HUES6 (cell line): ENCODE data around the gene PEX7.
"Not testable (repeated sequence)": the region's sequence is repeated elsewhere in the genome, so short reads cannot be mapped to it uniquely, and the experiment has no call there.

ENCODE experiments used
- H3K27ac ChIP-seq: 2 replicates; pipeline ENCODE4 v1.7.0; 2013; ENCODE audit warnings: low read depth, mild to moderate bottlenecking, low read length, inconsistent platforms
- H3K27me3 ChIP-seq: 2 replicates; pipeline ENCODE4 v1.6.1; 2013; ENCODE audit warnings: low read length; ENCODE audit not compliant: control insufficient read depth, insufficient read depth
- H3K36me3 ChIP-seq: 2 replicates; pipeline ENCODE4 v1.6.1; 2013; ENCODE audit warnings: low read length; ENCODE audit not compliant: control insufficient read depth, insufficient read depth
- H3K4me1 ChIP-seq: 2 replicates; pipeline ENCODE4 v1.6.1; 2013; ENCODE audit warnings: low read length; ENCODE audit not compliant: control insufficient read depth, insufficient read depth
- H3K4me3 ChIP-seq: 2 replicates; pipeline ENCODE4 v1.5.1; 2013; ENCODE audit warnings: low read depth, low read length
- H3K9ac ChIP-seq: one replicate; pipeline ENCODE4 v1.6.1; 2013; ENCODE audit warnings: mild to moderate bottlenecking, low read length
- H3K9me3 ChIP-seq: 2 replicates; pipeline ENCODE4 v1.6.1; 2013; ENCODE audit warnings: low read depth, low read length; ENCODE audit not compliant: control insufficient read depth, insufficient read depth

Gene PEX7

DNA sequence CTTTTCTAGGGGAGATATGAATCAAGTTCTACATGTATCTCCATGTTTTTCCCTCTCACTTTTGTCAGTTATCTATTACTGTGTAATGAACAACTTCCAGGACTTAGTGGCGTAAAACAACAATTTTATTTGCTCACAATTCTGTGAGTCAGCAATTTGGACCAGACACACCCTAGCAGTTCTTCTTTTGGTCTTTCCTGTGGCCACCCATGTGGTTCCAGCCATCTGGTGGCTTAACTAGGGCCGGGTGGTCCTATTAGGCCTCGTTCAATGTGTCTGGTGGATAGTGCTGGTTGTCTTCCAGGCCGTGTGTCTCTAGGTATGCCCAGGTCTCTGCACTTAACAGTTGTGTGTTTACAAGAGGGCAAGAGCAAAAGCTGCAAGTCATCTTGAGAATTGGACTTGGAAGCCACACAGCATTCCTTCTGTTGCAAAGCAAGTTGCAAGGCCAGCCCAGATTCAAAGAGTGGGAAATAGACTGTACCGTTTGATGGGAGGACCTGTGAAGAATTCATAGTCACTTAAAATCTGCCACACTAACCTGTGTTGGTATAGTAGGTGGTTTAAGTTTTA lies 78.9 kb downstream of the PEX7 start:
- Histone ChIP-seq H3K9me3 (peaks cover 3% of the 10 kb centered on the region; the same call in 1 of the 2 replicates), H3K4me3 (no peak overlapping the region), H3K9ac (no peak overlapping the region), H3K27me3 (no peaks in the 10 kb centered on the region), H3K4me1 (no peaks in the 10 kb centered on the region), H3K36me3 (peaks cover 28% of the 10 kb centered on the region), H3K27ac (no peak overlapping the region)

GRCh38 chr6:136904477-136904876 lies 82.1 kb downstream of the PEX7 start:
- H3K9ac ChIP-seq, H3K4me1 ChIP-seq, H3K4me3 ChIP-seq, H3K9me3 ChIP-seq, H3K27me3 ChIP-seq, H3K27ac ChIP-seq: not testable (repeated sequence)
- peaks cover 23% of the 10 kb centered on the region for H3K36me3 ChIP-seq

DNA sequence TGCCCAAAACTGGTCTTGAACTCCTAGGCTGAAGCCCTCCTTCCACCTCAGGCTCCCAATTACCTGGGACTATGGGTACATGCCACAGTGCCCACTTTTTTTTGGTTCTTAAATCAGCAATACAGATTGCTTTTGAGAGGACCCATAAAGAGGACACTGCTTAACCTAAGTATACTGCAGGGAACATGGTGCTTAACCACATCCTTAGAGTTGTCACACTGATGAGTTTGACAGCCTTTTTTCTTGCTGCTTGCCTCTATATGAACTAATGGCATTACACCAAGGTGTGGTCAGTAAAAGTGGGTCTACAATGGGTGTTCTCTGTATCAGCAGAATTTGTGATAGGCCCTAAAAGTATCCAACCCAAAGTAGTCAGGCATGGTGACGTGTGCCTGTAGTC lies 92.6 kb downstream of the PEX7 start:
- Histone ChIP-seq H3K27me3 (peaks cover 12% of the 10 kb centered on the region), H3K27ac (no peak overlapping the region), H3K4me1 (0 out of 2 replicates have a peak, but pooled peaks cover 5% of the 10 kb centered on the region), H3K9me3 (no peaks in the 10 kb centered on the region), H3K9ac (no peak overlapping the region), H3K4me3 (no peak overlapping the region), H3K36me3 (no peaks in the 10 kb centered on the region)

DNA sequence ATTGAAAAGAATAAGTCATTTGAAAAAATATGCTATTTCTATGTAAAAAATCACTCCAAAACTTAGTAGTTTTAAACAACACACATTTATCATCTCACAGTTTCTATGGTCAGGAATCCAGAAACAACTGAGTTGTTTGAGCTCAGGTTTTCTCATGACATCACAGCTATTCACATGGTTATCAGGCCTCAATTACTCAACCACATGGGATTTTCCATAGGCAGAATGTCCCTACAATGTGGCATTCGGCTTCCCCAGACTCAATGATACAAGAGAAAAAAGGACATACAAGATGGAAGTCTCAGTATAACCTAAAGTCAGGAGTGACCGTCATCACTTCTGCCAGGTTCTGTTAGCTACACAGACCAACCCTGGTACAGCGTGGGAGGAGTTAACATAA lies 96.3 kb downstream of the PEX7 start:
- no peak overlapping the region for H3K4me3 ChIP-seq
- no peak overlapping the region for H3K9ac ChIP-seq
- H3K36me3 ChIP-seq, result no peaks in the 10 kb centered on the region
- H3K4me1 ChIP-seq, result peaks cover 16% of the 10 kb centered on the region; the same call in 1 of the 2 replicates
- peaks cover 49% of the 10 kb centered on the region for H3K27me3 ChIP-seq
- H3K27ac ChIP-seq, result no peak overlapping the region
- H3K9me3 ChIP-seq, result no peaks in the 10 kb centered on the region

DNA sequence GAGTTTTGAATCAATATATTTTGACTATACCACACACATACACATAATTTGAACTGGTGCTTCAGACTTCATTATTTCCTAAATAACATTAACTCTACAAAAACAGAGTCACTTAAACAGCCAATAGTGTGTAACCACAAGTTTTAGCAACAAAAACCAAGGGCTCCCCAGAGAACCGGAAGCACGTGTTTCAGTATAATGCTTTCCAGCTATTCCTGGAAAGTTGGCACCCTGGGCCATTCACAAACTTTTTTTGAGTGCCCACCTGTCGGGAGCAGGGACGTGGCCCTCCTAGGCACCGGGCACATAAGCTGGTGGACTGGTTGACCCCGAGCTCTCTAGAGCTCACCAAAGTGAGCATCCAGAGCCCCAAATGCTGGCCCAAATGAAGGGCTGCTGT lies 97.8 kb downstream of the PEX7 start:
- no peaks in the 10 kb centered on the region for H3K36me3 ChIP-seq
- H3K9ac ChIP-seq, result no peak overlapping the region
- H3K27me3 ChIP-seq, result peaks cover 63% of the 10 kb centered on the region
- no peak overlapping the region for H3K27ac ChIP-seq
- peaks cover 16% of the 10 kb centered on the region for H3K4me1 ChIP-seq
- peak overlapping the region; percentile 64 for H3K4me3 ChIP-seq
- H3K9me3 ChIP-seq, result no peaks in the 10 kb centered on the region

DNA sequence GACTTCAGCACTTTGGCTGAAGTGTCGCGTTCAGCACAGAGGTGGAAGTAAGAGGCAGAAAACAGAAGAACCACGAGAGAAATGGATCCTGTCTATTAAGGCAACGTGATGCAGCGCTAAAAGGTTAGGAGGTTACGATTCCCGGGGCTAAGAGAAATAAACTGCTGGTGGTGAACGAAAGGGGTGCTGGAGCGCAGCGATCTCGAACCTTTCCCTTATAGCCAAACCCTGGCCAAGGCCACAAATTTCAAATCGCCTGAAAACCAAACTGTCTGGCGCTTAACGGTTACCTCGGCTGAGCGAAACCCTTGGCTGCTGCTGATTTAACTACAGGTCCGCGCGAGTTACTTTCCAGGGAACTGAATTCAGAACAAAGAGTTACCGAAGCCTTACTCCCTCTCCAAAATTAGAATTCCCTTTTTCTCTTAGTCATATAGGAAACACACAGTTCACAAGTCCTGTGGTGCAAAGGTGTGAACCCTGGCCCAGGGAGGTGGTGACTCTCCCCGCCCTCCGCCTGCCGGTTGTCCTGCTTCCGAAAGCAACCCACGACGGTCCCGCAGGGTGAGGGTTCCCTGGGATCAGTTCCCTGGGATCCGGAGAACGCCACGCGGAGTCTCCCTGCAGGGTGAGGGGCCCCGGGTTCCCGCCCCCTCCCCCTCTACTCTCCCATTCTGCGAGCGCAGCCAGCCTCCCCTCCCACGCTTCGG lies 98.4 kb downstream of the PEX7 start:
- Histone ChIP-seq H3K9ac (peak overlapping the region; percentile 62), H3K4me1 (peaks cover 16% of the 10 kb centered on the region), H3K4me3 (peak overlapping the region; percentile 64), H3K36me3 (no peaks in the 10 kb centered on the region), H3K27me3 (peaks cover 66% of the 10 kb centered on the region), H3K27ac (no peak overlapping the region), H3K9me3 (no peaks in the 10 kb centered on the region)

- Histone ChIP-seq H3K9me3 (no peaks in the 10 kb centered on the region), H3K27ac (no peak overlapping the region), H3K4me3 (peak overlapping the region; percentile 64), H3K27me3 (peaks cover 67% of the 10 kb centered on the region), H3K36me3 (no peaks in the 10 kb centered on the region), H3K4me1 (peaks cover 16% of the 10 kb centered on the region), H3K9ac (peak overlapping the region; percentile 62)
Measured at GRCh38 chr6:136921381-136921935, 99.1 kb downstream of the PEX7 start.

GRCh38 chr6:136921936-136922684 lies 99.7 kb downstream of the PEX7 start, which contains the start of gene SLC35D3:
SLC35D3 (plus strand) TSS chr6:136922301; CDS start chr6:136922429, 128 bp downstream.
- Histone ChIP-seq H3K9ac (peak within 1 kb of the TSS; percentile 62), H3K27ac (no peak within 1 kb of the TSS), H3K4me3 (peak within 1 kb of the TSS; percentile 64), H3K4me1 (peaks cover 16% of the 10 kb centered on the region), H3K36me3 (no peaks in the 10 kb centered on the region), H3K9me3 (no peaks in the 10 kb centered on the region), H3K27me3 (peaks cover 67% of the 10 kb centered on the region)

DNA sequence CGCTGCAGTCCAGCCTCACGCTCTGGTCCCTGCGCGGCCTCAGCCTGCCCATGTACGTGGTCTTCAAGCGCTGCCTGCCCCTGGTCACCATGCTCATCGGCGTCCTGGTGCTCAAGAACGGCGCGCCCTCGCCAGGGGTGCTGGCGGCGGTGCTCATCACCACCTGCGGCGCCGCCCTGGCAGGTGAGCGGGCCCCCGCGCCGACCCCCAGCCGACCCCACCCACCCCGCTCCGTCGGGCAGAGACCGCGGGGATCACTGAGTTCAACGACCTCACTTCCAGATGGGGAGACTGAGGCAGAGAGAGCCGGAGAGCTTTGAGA lies 100.3 kb downstream of the PEX7 start:
- peaks cover 67% of the 10 kb centered on the region for H3K27me3 ChIP-seq
- H3K9me3 ChIP-seq, result no peaks in the 10 kb centered on the region
- H3K4me1 ChIP-seq, result peaks cover 16% of the 10 kb centered on the region
- H3K27ac ChIP-seq, result no peak overlapping the region
- H3K9ac ChIP-seq, result peak overlapping the region; percentile 6
- peak overlapping the region; percentile 64 for H3K4me3 ChIP-seq
- H3K36me3 ChIP-seq, result no peaks in the 10 kb centered on the region

- H3K27ac ChIP-seq, result no peak overlapping the region
- H3K27me3 ChIP-seq, result peaks cover 67% of the 10 kb centered on the region
- peak overlapping the region; percentile 64; the same call in 1 of the 2 replicates for H3K4me3 ChIP-seq
Measured at GRCh38 chr6:136923116-136923953, 100.9 kb downstream of the PEX7 start.

More at GRCh38 chr6:136923116-136923953, 100.9 kb downstream of the PEX7 start:
- Histone ChIP-seq H3K9me3 (no peaks in the 10 kb centered on the region), H3K36me3 (no peaks in the 10 kb centered on the region), H3K9ac (no peak overlapping the region), H3K4me1 (peaks cover 16% of the 10 kb centered on the region)
